Naive thymus-derived CD4-positive, alpha-beta T cell (primary cell): ENCODE data around the gene ATXN7. TPM values are rescaled to one million over a fixed set of nuclear protein-coding genes. Genes with fewer than 3 reads are reported as not detected.

Source experiments
- ATAC-seq: fragments of 150-1000 bp; cut with Tn5 transposase; 2 replicates; pipeline ENCODE4 v1.10.0; 2021; ENCODE audit warnings: mild to moderate bottlenecking, moderate library complexity
- CTCF ChIA-PET: fragments of 350-600 bp; sonication (Branson Sonifier 250); formaldehyde crosslinking; loops from one replicate; lab custom pipeline; 2021; ENCODE audit warnings: antibody characterized with exemption; lab: Charles Lee
- POLR2A ChIA-PET: fragments of 350-600 bp; sonication (Branson Sonifier 250); formaldehyde crosslinking; loops from one replicate; lab custom pipeline; 2021; ENCODE audit warnings: antibody characterized with exemption, inconsistent platforms; lab: Charles Lee
- DNase-seq, 9 donors: peaks; one replicate each; pipeline versions ENCODE4 v3.0.0 to v3.0.0-alpha.2; 2020 to 2022; ENCODE audit warnings: mixed read lengths in 1 of 9
- H3K27ac ChIP-seq: one replicate; pipeline ENCODE4 v1.7.0; 2013; ENCODE audit warnings: mild to moderate bottlenecking, low read depth, low read length, moderate library complexity
- H3K27me3 ChIP-seq, 2 donors: one replicate each; pipeline ENCODE4 v1.7.0; 2013; ENCODE audit warnings: low read length in 2 of 2, mild to moderate bottlenecking in 2 of 2, moderate library complexity in 2 of 2; ENCODE audit not compliant: control insufficient read depth in 2 of 2, insufficient read depth in 2 of 2
- H3K36me3 ChIP-seq, 3 experiments: 1 replicate in 2 of 3; 2 replicates in 1 of 3; pipeline ENCODE4 v1.7.0; 2013; ENCODE audit warnings: low read length in 3 of 3, mild to moderate bottlenecking in 3 of 3, moderate library complexity in 1 of 3; ENCODE audit not compliant: insufficient read depth in 3 of 3, control insufficient read depth in 2 of 3
- H3K4me1 ChIP-seq, 2 donors: one replicate each; pipeline ENCODE4 v1.7.0; 2013; ENCODE audit warnings: low read length in 2 of 2, mild to moderate bottlenecking in 2 of 2, moderate library complexity in 1 of 2; ENCODE audit not compliant: control insufficient read depth in 2 of 2, insufficient read depth in 2 of 2
- H3K4me3 ChIP-seq: 2 replicates; pipeline ENCODE4 v1.7.0; 2013; ENCODE audit warnings: mild to moderate bottlenecking, low read length
- H3K9me3 ChIP-seq, 3 experiments: 1 replicate in 2 of 3; 2 replicates in 1 of 3; pipeline ENCODE4 v1.7.0; 2013; ENCODE audit warnings: low read length in 3 of 3; ENCODE audit not compliant: control insufficient read depth in 2 of 3
- H3K27ac Mint-ChIP-seq, 9 donors: one replicate each; pipeline ENCODE4 v1.8.0; 2020 to 2022; ENCODE audit warnings: mixed read lengths in 9 of 9, mild to moderate bottlenecking in 8 of 9, moderate library complexity in 5 of 9, inconsistent platforms in 2 of 9
- H3K27me3 Mint-ChIP-seq, 5 donors: one replicate each; pipeline ENCODE4 v1.8.0; 2021 to 2022; ENCODE audit warnings: mixed read lengths in 5 of 5, mild to moderate bottlenecking in 1 of 5
- H3K36me3 Mint-ChIP-seq, 5 donors: one replicate each; pipeline ENCODE4 v1.8.0; 2020 to 2022; ENCODE audit warnings: mixed read lengths in 5 of 5, mild to moderate bottlenecking in 3 of 5, inconsistent platforms in 1 of 5
- H3K4me1 Mint-ChIP-seq, 7 donors: one replicate each; pipeline ENCODE4 v1.8.0; 2020 to 2022; ENCODE audit warnings: mixed read lengths in 7 of 7, mild to moderate bottlenecking in 3 of 7, inconsistent platforms in 1 of 7
- H3K4me3 Mint-ChIP-seq, 10 donors: one replicate each; pipeline ENCODE4 v1.8.0; 2020 to 2022; ENCODE audit warnings: mild to moderate bottlenecking in 10 of 10, mixed read lengths in 10 of 10, moderate library complexity in 6 of 10, inconsistent platforms in 2 of 10
- H3K9me3 Mint-ChIP-seq, 11 donors: one replicate each; pipeline ENCODE4 v1.8.0; 2020 to 2022; ENCODE audit warnings: mixed read lengths in 11 of 11, mild to moderate bottlenecking in 4 of 11, inconsistent platforms in 1 of 11, moderate library complexity in 1 of 11
- intact Hi-C, 2 donors: fragments of 100-400 bp; cut with micrococcal nuclease; formaldehyde crosslinking; loops; one replicate each; pipeline ENCODE4 v1.15.1; 2023
- polyA plus RNA-seq, 2 donors: library from polyadenylated mRNA; unstranded; fragments of 300-500 nt; fragmentation: Illumina TruSeq; gene quantifications; one replicate each; pipeline ENCODE4 v1.2.3, GENCODE V29; 2021
- total RNA-seq, 6 experiments: library from RNA in 5 of 6; stranded (reverse) in 5 of 6; gene quantifications; 1 replicate in 5 of 6; 2 replicates in 1 of 6; pipeline ENCODE4 v1.2.3 and lab custom pipeline; 2021 to 2026

The ATXN7 gene
- total and polyA plus RNA-seq, 7 experiments from 2014 or later, result 29.8 to 204 (median 142) TPM

DNA sequence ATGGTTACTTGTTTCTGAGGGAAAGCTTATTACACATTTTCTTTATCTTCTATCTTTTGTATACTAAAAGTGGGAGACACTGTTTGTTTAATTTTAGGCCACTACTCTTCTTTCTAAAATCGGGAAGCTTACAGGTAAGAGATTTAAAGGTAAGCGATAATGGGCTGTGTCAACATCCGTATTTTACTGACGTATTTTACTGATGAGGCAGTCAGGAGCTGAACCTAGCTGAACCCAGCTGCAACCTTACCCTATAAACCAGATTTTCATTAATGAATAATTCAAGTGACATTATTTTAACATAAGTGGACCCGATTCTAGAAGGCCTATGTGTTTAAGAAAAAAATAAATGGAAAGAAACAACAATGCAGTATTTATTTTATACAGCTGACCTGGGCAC lies 146.5 kb downstream of the ATXN7 start:
- Histone ChIP-seq H3K36me3 (peaks cover 37 to 97% (median 42%) of the 10 kb centered on the region in 3 experiments), H3K27me3 (no peaks in the 10 kb centered on the region), H3K4me1 (no peaks in the 10 kb centered on the region), H3K9me3 (no peaks in the 10 kb centered on the region), H3K4me3 (no peak overlapping the region), H3K27ac (no peak overlapping the region)
- ATAC-seq (no peak), DNase-seq (no peak)
- Mint-ChIP-seq H3K36me3 (peaks cover 19 to 49% (median 33%) of the 10 kb centered on the region in 5 donors), H3K27ac (peak overlapping the region in 5 of 9 donors; percentile 15 to 71 (median 60)), H3K9me3 (no peaks in the 10 kb centered on the region), H3K27me3 (no peaks in the 10 kb centered on the region), H3K4me3 (no peak overlapping the region), H3K4me1 (peaks cover 21 to 47% (median 30%) of the 10 kb centered on the region in 7 donors)
- intact Hi-C loops, result loop anchor here in 1 of 2 donors (2.0 kb wide), 1 partner anchor 17 kb away; no protein-coding TSS in a partner anchor
- ChIA-PET CTCF (interaction anchor here (0.6 to 3.6 kb wide), 4 partner anchors 10 to 50 kb away, joined by 3 to 16 read pairs (median 4); no protein-coding TSS in a partner anchor), POLR2A (interaction anchor here (0.8 to 1.4 kb wide), 5 partner anchors 10 to 41 kb away, joined by 3 to 5 read pairs (median 3); no protein-coding TSS in a partner anchor)

DNA sequence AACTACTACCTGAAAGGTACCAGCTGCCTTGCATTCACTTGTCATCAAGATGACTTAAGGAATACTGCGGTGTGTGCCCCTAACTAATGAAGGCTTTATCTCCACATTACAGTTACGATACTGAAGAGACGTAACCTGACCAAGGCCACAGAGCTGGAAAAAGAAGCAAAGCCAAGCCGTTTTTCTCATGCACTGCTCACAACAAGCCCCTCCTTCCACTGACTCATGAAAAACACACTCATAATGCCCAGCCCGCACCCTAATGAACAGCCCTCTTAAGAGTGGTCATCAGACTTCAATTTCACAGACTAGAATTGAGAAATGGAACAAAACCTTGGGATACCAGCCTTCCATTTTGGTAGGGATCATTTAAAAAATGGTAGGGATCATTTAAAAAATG lies 148.0 kb downstream of the ATXN7 start:
- ATAC-seq, result no peak

DNA sequence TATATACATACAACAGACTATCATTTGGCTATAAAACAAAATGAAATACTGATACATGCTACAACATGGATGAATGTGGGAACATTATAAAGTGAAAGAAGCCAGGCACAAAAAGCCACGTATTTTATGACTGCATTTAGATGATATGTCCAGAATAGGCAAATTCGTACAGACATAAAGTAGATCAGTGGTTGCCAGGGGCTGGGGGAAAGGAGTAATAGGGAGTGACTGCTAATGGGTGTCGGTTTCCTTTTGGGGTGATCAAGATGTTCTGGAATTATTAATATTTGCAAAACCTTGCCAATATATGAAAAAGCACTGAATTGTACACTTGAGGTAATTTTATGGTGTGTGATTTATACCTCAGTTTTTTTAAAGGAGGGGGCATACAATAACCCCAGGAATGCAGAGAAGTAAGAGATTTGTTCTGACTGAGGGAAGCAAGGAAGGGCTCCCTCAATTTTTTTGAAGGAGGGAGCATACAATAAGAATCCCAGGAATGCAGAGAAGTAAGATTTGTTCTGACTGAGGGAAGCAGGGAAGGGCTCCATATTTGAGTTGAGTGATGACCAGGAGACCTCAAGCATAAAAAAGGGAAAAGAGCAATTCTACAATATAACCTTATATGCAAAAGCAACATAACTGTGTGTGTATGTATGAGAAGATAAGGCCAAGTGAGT lies 153.4 kb downstream of the ATXN7 start:
- Histone ChIP-seq H3K4me1 (peaks cover 12% of the 10 kb centered on the region in 2 donors), H3K36me3 (peaks cover 19 to 74% (median 24%) of the 10 kb centered on the region in 3 experiments), H3K4me3 (no peak overlapping the region), H3K27ac (no peak overlapping the region), H3K27me3 (no peaks in the 10 kb centered on the region), H3K9me3 (no peaks in the 10 kb centered on the region)
- H3K4me1 Mint-ChIP-seq, result peaks cover 28 to 77% (median 50%) of the 10 kb centered on the region in 7 donors
- H3K27ac Mint-ChIP-seq, result peak overlapping the region in 7 of 9 donors; percentile 3 to 73 (median 40)
- no peaks in the 10 kb centered on the region for H3K9me3 Mint-ChIP-seq
- no peaks in the 10 kb centered on the region for H3K27me3 Mint-ChIP-seq
- CTCF ChIA-PET, result no interaction called here
- intact Hi-C loops, result no loop called here
- ATAC-seq, result no peak
- POLR2A ChIA-PET, result interaction anchor here (0.7 to 2.5 kb wide), 2 partner anchors 55 to 57 kb away, joined by 3 to 5 read pairs; no protein-coding TSS in a partner anchor
- peaks cover 18 to 55% (median 39%) of the 10 kb centered on the region in 5 donors for H3K36me3 Mint-ChIP-seq
- peak overlapping the region in 1 of 10 donors; percentile 25 for H3K4me3 Mint-ChIP-seq
- no peak for DNase-seq

More for the DNA sequence above, 148.0 kb downstream of the ATXN7 start:
- Mint-ChIP-seq H3K4me1 (peaks cover 21 to 56% (median 34%) of the 10 kb centered on the region in 7 donors), H3K36me3 (peaks cover 19 to 49% (median 35%) of the 10 kb centered on the region in 5 donors), H3K4me3 (no peak overlapping the region), H3K9me3 (no peaks in the 10 kb centered on the region), H3K27ac (peak overlapping the region in 3 of 9 donors; percentile 38 to 72 (median 53)), H3K27me3 (no peaks in the 10 kb centered on the region)
- no peak for DNase-seq
- no peaks in the 10 kb centered on the region for H3K4me1 ChIP-seq
- no peaks in the 10 kb centered on the region for H3K9me3 ChIP-seq
- no peak overlapping the region for H3K4me3 ChIP-seq
- intact Hi-C loops, result loop anchor here in 1 of 2 donors (2.0 kb wide), 1 partner anchor 19 kb away; no protein-coding TSS in a partner anchor
- H3K27me3 ChIP-seq, result no peaks in the 10 kb centered on the region
- H3K27ac ChIP-seq, result peak overlapping the region; percentile 22
- POLR2A ChIA-PET, result interaction anchor here (0.5 kb wide), 1 partner anchor 29 kb away, joined by 3 read pairs; no protein-coding TSS in a partner anchor
- H3K36me3 ChIP-seq, result peaks cover 34 to 92% (median 36%) of the 10 kb centered on the region in 3 experiments
- CTCF ChIA-PET, result interaction anchor here (3.6 kb wide), 1 partner anchor 18 kb away, joined by 16 read pairs; no protein-coding TSS in a partner anchor

DNA sequence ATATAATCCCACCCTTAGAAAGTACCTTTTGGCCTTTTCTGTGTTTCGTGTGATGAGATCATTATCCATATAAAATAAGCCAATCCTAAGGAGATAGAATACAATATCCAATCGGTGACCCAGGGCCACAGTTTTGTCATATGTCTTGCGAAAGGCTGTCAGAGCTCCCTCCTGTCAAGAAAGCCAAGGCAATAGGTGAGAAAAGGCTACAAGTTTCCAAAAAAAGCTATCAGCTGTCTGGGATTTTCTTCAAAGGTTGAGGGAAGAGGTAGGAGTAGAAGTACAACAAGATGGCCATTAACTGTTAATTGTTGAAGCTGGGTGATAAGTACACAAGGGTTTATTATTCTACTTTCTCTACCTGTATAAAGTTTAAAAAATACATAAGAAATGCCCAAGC lies 155.6 kb downstream of the ATXN7 start:
- Mint-ChIP-seq H3K4me1 (peaks cover 32 to 75% (median 52%) of the 10 kb centered on the region in 7 donors), H3K36me3 (peaks cover 8 to 38% (median 32%) of the 10 kb centered on the region in 5 donors), H3K9me3 (peaks cover 0 to 2% (median 0%) of the 10 kb centered on the region in 11 donors), H3K4me3 (no peak overlapping the region), H3K27ac (peak overlapping the region in 4 of 9 donors; percentile 47 to 85 (median 67)), H3K27me3 (no peaks in the 10 kb centered on the region)
- Histone ChIP-seq H3K4me3 (no peak overlapping the region), H3K27ac (peak overlapping the region; percentile 42), H3K36me3 (peaks cover 13 to 57% (median 21%) of the 10 kb centered on the region in 3 experiments), H3K9me3 (no peaks in the 10 kb centered on the region), H3K4me1 (peaks cover 17 to 19% of the 10 kb centered on the region in 2 donors), H3K27me3 (no peaks in the 10 kb centered on the region)
- ChIA-PET POLR2A (interaction anchor here (0.6 to 2.5 kb wide), 4 partner anchors 12 to 371 kb away, joined by 3 to 5 read pairs (median 4); no protein-coding TSS in a partner anchor), CTCF (interaction anchor here (1.1 to 1.9 kb wide), 2 partner anchors 11 to 23 kb away, joined by 4 to 8 read pairs; no protein-coding TSS in a partner anchor)
- no peak for ATAC-seq
- no peak for DNase-seq
- intact Hi-C loops, result no loop called here

DNA sequence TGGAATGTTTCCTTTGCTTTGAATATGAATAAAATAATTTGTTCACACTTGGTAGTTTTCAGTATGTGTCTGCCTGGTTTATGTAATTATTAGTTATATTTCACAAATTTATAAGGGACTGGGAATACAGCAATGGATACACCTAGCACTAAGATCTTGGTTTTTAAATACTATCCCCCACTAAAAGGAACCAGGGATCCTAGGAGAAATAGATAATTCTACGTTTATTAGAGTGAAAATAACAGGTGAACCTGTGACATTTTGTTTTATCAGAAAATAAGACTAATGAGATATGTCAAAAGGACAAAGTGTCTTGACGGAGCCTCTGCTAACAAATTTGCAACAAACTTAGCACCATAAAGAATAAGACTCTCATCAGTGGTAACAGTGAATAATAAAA lies 156.2 kb downstream of the ATXN7 start:
- POLR2A ChIA-PET, result interaction anchor here (0.8 to 2.5 kb wide), 6 partner anchors 10 to 63 kb away, joined by 3 to 5 read pairs (median 3); no protein-coding TSS in a partner anchor

DNA sequence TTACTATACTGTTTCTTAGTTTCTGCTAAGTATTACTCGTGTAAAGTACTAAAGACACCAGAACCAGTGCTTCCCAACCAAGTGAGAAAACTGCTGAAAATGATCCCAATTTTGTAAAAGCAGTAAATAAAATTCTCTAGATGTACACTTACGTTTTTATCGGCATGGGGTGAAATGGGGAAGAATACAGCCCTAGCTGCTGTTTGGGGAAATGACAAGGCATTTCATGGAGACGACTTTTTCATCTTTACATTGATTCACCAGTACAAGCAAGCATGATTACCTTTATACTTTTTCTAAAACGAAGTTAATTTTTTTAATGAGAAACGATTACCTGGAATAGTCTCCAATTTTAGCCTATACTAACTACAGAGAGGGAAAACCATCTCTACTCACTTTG lies 158.3 kb downstream of the ATXN7 start:
- intact Hi-C loops, result loop anchor here (1.0 to 2.0 kb wide), 3 partner anchors 8 to 159 kb away; partner anchors contain the start of genes ATXN7 (in 1 of the 2) and THOC7 (in 1 of the 2)
- H3K27me3 ChIP-seq, result no peaks in the 10 kb centered on the region
- H3K4me3 ChIP-seq, result peak overlapping the region; percentile 74
- H3K4me1 Mint-ChIP-seq, result peaks cover 24 to 58% (median 45%) of the 10 kb centered on the region in 7 donors
- no peak for ATAC-seq
- peaks cover 0 to 2% (median 0%) of the 10 kb centered on the region in 11 donors for H3K9me3 Mint-ChIP-seq
- H3K4me1 ChIP-seq, result peaks cover 17 to 19% of the 10 kb centered on the region in 2 donors
- peaks cover 4 to 29% (median 24%) of the 10 kb centered on the region in 5 donors for H3K36me3 Mint-ChIP-seq
- CTCF ChIA-PET, result interaction anchor here (1.0 to 2.2 kb wide), 5 partner anchors 14 to 71 kb away, joined by 3 to 11 read pairs (median 3); no protein-coding TSS in a partner anchor
- H3K27ac ChIP-seq, result peak overlapping the region; percentile 96
- DNase-seq, result no peak
- H3K36me3 ChIP-seq, result peaks cover 13 to 36% (median 19%) of the 10 kb centered on the region in 3 experiments
- peak overlapping the region; percentile 72 to 95 (median 90) for H3K27ac Mint-ChIP-seq
- H3K9me3 ChIP-seq, result no peaks in the 10 kb centered on the region
- POLR2A ChIA-PET, result interaction anchor here (1.0 to 2.3 kb wide), 4 partner anchors 14 to 54 kb away, joined by 3 to 20 read pairs (median 6); no protein-coding TSS in a partner anchor
- H3K27me3 Mint-ChIP-seq, result peaks cover 0 to 6% (median 2%) of the 10 kb centered on the region in 5 donors
- peak overlapping the region; percentile 86 to 92 (median 89) for H3K4me3 Mint-ChIP-seq

More for the DNA sequence above, 156.2 kb downstream of the ATXN7 start:
- Histone ChIP-seq H3K4me1 (peaks cover 17 to 19% of the 10 kb centered on the region in 2 donors), H3K9me3 (no peaks in the 10 kb centered on the region), H3K4me3 (no peak overlapping the region), H3K36me3 (peaks cover 13 to 51% (median 19%) of the 10 kb centered on the region in 3 experiments), H3K27ac (no peak overlapping the region), H3K27me3 (no peaks in the 10 kb centered on the region)
- Mint-ChIP-seq H3K9me3 (peaks cover 0 to 2% (median 0%) of the 10 kb centered on the region in 11 donors), H3K27me3 (no peaks in the 10 kb centered on the region), H3K4me3 (no peak overlapping the region), H3K36me3 (peaks cover 6 to 32% (median 27%) of the 10 kb centered on the region in 5 donors), H3K4me1 (peaks cover 26 to 72% (median 49%) of the 10 kb centered on the region in 7 donors), H3K27ac (peak overlapping the region in 1 of 9 donors; percentile 52)
- DNase-seq, result no peak
- CTCF ChIA-PET, result interaction anchor here (0.9 to 1.4 kb wide), 3 partner anchors 9 to 27 kb away, joined by 3 to 4 read pairs (median 3); no protein-coding TSS in a partner anchor
- intact Hi-C loops, result no loop called here
- no peak for ATAC-seq
